HG03520 (cell line): ENCODE results near the gene PIM3.
"Not testable (repeated sequence)": the region's sequence is repeated elsewhere in the genome, so short reads cannot be mapped to it uniquely, and the experiment has no call there.

Experiments
- ATAC-seq: cut with Tn5 transposase; IDR thresholded peaks from one replicate; pipeline ENCODE4 v1.9.1; 2021; ENCODE audit warnings: mild to moderate bottlenecking, moderate library complexity; ENCODE audit not compliant: unreplicated experiment

The PIM3 gene

GRCh38 chr22:49981799-49982198, 21.2 kb downstream of the PIM3 start:
- not testable (repeated sequence) for ATAC-seq

GRCh38 chr22:49983148-49984042, 22.8 kb downstream of the PIM3 start:
- no peak for ATAC-seq

- no peak for ATAC-seq
Measured at GRCh38 chr22:49986325-49986724, 25.8 kb downstream of the PIM3 start.

DNA sequence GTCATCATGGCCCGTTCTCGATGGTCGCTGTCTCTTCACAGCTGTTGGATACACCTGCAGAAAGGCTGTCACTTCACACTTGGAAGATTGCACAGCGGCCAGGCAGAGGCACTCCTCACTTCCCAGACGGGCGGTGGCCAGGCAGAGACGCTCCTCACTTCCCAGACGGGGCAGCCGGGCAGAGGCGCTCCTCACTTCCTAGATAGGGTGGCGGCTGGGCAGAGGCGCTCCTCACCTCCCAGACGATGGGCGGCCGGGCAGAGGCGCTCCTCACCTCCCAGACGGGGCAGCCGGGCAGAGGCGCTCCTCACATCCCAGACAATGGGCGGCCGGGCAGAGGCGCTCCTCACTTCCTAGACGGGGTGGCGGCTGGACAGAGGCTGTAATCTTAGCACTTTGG, 29.3 kb downstream of the PIM3 start:
- ATAC-seq, result not testable (repeated sequence)

GRCh38 chr22:49991167-49991566, 30.6 kb downstream of the PIM3 start:
- no peak for ATAC-seq

- ATAC-seq, result no peak
Measured at GRCh38 chr22:49991907-49992533, 31.4 kb downstream of the PIM3 start.

DNA sequence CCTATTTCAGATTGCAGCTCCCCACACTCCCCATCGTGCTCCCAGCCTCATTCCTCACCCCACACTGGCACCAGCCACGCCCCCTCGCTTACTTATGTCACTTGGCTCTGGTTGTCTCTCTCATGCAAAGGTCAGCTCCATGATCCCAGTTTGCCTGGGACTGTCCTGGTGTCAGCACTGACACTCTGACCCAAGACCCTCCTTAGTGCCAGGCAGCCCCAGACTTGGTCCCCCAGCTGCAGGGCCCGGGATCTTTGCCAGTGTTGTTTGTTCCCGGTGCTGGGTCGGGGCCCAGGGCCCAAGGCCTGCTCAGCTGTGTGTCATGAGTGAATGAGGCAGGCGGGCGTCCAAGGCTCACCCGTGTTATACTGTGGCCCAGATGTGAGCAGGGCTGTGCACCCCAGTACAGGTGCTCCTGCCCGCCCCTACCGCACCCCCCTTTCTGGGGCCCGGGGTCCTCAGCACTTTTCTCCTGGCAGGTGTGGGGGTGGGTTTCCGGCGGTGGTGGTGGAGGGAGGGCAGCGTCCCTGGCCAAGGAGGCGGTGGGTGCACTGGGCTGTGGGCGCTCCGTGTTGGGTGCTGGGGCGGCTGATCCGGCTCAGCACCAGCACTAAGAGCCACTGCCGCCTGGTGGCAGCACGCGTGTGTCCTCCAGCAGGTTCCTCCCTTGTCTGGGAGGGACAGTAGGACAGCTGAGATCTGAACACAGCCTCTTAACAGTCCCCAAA, 32.5 kb downstream of the PIM3 start:
- no peak for ATAC-seq

GRCh38 chr22:49993649-49994360, 33.2 kb downstream of the PIM3 start:
- ATAC-seq, result no peak

- ATAC-seq, result no peak
Measured at GRCh38 chr22:49994361-49995040, 33.9 kb downstream of the PIM3 start.

GRCh38 chr22:49995041-49995360, 34.4 kb downstream of the PIM3 start:
- no peak for ATAC-seq

- no peak for ATAC-seq
Measured at GRCh38 chr22:49995361-49996118, 35.0 kb downstream of the PIM3 start.

DNA sequence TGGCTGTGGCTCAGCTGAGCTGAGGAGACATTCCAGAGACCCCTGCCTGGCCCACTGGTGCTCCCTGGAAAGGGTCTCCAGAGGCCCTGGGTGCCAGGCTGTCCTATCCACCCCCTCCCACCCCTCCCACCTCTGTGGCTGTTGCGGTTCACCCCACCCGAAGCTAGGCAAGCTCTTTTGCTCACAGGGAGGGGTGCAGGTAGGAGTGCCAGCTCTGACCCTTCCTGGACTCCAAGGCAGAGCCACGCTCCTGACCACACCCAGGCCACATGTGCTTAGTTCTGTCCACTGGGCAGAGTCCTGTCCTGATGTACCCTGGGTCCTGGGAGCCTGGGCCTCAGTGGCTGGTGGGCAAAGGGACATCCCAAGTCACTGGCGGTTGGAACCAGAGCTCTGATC, 35.5 kb downstream of the PIM3 start:
- ATAC-seq, result no peak

GRCh38 chr22:49996518-49997250, 36.1 kb downstream of the PIM3 start:
- ATAC-seq, result no peak

DNA sequence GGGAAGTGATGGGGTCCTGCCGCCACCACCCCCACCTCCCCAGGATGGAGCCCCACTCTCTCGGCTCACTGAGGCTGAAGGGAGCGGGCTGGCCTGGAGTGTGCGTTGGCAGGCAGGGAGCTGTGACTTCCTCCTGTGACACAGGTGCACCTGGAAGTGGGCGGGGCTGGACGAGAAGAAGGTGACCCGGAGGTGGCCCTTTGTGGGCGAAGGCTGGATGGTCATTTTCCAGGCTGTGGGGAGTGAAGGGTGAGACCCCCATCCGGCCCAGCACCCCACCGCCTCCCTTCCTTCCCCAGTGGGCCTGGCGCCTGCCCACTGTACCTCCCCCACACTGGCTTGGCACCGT, 36.7 kb downstream of the PIM3 start:
- ATAC-seq, result no peak

DNA sequence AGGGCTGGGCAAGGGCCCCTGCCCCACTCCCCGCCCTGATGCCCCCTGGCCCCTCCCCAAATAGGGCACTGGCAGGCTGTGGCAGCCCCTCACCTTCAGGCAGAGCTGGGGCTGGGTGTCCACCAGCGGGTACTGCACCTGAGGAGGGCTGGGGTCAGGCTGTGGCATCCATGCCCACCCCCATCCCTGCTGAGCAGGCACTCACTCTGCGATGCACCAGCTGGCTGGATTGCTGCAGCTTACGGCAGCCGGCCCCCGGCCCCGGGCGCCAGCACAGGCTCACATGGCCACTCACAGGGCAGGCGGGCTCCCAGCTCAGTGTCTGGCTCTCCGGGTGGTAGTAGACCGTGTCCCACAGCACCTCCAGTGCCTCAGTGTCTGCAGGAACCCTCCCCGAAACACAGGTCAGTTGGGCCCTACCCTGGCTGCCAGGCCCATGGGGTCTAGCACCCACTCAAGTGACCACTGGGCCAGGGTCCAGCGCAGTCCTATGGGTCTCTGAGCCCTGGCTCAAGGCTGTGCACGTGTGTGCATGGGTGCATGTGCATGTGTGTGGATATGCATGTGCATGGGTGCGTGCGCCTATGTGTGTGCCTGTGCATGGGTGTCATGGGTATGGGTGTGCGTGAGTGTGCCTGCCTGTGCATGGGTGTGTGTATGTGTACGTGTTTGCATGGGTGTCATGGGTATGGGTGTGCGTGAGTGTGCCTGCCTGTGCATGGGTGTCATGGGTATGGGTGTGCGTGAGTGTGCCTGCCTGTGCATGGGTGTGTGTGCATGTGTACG, 37.6 kb downstream of the PIM3 start:
- no peak for ATAC-seq

DNA sequence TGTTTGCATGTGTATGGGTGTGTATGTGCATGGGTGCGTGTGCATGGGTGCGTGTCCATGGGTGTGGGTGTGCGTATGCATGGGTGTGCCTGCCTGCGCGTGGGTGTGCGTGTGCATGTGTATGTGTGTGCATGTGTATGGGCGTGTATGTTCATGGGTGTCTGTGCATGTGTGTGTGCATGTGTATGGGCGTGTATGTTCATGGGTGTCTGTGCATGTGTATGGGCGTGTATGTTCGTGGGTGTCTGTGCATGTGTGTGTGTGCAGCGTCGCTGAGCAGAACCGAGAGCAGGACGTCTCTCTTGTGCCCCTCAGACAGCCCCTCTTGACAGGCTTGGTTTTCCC, 38.1 kb downstream of the PIM3 start:
- no peak for ATAC-seq

- ATAC-seq, result no peak
Measured at GRCh38 chr22:49999063-49999945, 38.7 kb downstream of the PIM3 start.
